Activated naive CD4-positive, alpha-beta T cell treated with anti-CD3 and anti-CD28 coated beads for 36 hours (primary cell): ENCODE data around the gene LRRC14B. TPM values are rescaled to one million over a fixed set of nuclear protein-coding genes. Genes with fewer than 3 reads are reported as not detected.
"Not testable (repeated sequence)": the region's sequence is repeated elsewhere in the genome, so short reads cannot be mapped to it uniquely, and the experiment has no call there.

ENCODE experiments used
- CTCF ChIA-PET: fragments of 350-600 bp; sonication (Branson Sonifier 250); formaldehyde crosslinking; loops from one replicate; lab custom pipeline; 2021; ENCODE audit warnings: antibody characterized with exemption; lab: Charles Lee
- DNase-seq: peaks from one replicate; pipeline ENCODE4 v3.0.0-alpha.2; 2020
- H3K27ac Mint-ChIP-seq: one replicate; pipeline ENCODE4 v1.8.0; 2021; ENCODE audit warnings: mild to moderate bottlenecking, mixed read lengths
- H3K27me3 Mint-ChIP-seq: one replicate; pipeline ENCODE4 v1.8.0; 2021; ENCODE audit warnings: low read depth, mixed read lengths
- H3K36me3 Mint-ChIP-seq: one replicate; pipeline ENCODE4 v1.8.0; 2021; ENCODE audit warnings: low read depth, mixed read lengths
- H3K4me1 Mint-ChIP-seq: one replicate; pipeline ENCODE4 v1.8.0; 2021; ENCODE audit warnings: low read depth, mixed read lengths
- H3K4me3 Mint-ChIP-seq: one replicate; pipeline ENCODE4 v1.8.0; 2021; ENCODE audit warnings: mild to moderate bottlenecking, moderate library complexity, mixed read lengths
- H3K9me3 Mint-ChIP-seq: one replicate; pipeline ENCODE4 v1.8.0; 2021; ENCODE audit warnings: mixed read lengths
- intact Hi-C: fragments of 100-400 bp; cut with micrococcal nuclease; formaldehyde crosslinking; loops from one replicate; pipeline ENCODE4 v1.15.1; 2023
- total RNA-seq, 2 experiments: library from RNA; stranded (reverse); gene quantifications; one replicate each; pipeline ENCODE4 v1.2.3, GENCODE V29; 2021

The LRRC14B gene
- total RNA-seq, 2 experiments from 2014 or later: not detected

DNA sequence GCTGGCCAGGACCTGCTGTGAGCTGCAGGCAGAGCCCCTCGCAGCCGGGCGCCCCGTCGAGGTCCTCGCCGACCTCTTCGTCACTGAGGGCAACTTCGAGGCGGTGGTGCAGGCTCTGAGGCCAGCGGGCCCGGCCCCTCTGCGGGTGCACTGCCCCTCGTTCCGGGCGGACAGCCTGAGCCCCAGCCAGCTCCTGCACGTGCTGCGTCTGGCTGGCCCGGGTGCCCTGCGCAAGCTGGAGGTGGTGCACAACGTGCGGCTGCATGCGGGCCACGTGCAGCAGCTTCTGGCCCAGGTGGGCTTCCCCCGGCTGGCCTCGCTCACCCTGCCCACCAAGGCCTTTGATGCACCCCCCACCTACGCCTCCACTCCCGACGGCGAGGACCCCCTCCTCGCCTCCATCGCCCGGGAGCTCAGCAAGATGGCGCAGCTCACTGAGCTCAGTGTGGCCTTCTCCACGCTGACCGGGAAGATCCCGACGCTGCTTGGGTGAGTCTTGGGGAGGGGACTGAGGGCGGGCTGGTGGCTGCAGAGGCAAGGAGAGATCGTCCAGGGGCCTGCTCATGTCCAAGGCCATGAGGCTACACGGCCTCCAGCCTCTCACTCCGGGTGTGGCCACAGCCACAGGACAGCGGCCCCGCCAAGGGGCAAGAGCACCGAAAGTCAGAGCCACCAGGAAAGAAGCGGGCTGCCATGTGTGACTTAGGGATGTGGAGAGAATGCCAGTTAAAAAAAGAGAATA is 825 bp downstream of the LRRC14B start:
- intact Hi-C loops: no loop called here
- CTCF ChIA-PET: no interaction called here
- no peak overlapping the region for H3K27ac Mint-ChIP-seq
- DNase-seq: no peak
- peaks cover 11% of the 10 kb centered on the region for H3K4me1 Mint-ChIP-seq
- H3K9me3 Mint-ChIP-seq: no peaks in the 10 kb centered on the region
- no peak overlapping the region for H3K4me3 Mint-ChIP-seq
- H3K27me3 Mint-ChIP-seq: peaks cover 4% of the 10 kb centered on the region
- H3K36me3 Mint-ChIP-seq: no peaks in the 10 kb centered on the region

DNA sequence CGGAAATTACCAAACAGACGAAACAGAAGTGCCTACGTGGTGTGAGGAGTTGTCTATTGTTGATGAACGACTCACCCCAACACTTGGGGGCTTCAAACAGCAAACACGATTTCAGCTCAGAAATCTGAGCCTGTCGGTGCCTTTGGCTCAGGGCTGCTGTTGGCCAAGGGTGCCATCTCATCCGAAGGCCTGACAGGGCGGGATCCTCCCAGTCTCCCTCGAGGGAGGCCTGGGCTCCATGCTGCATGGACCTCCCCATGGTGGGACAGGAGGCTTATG is 1.3 kb downstream of the LRRC14B start:
- no peaks in the 10 kb centered on the region for H3K9me3 Mint-ChIP-seq
- H3K4me1 Mint-ChIP-seq: peaks cover 11% of the 10 kb centered on the region
- H3K27me3 Mint-ChIP-seq: peaks cover 4% of the 10 kb centered on the region
- H3K27ac Mint-ChIP-seq: no peak overlapping the region
- CTCF ChIA-PET: no interaction called here
- no peaks in the 10 kb centered on the region for H3K36me3 Mint-ChIP-seq
- intact Hi-C loops: no loop called here
- no peak overlapping the region for H3K4me3 Mint-ChIP-seq
- no peak for DNase-seq

DNA sequence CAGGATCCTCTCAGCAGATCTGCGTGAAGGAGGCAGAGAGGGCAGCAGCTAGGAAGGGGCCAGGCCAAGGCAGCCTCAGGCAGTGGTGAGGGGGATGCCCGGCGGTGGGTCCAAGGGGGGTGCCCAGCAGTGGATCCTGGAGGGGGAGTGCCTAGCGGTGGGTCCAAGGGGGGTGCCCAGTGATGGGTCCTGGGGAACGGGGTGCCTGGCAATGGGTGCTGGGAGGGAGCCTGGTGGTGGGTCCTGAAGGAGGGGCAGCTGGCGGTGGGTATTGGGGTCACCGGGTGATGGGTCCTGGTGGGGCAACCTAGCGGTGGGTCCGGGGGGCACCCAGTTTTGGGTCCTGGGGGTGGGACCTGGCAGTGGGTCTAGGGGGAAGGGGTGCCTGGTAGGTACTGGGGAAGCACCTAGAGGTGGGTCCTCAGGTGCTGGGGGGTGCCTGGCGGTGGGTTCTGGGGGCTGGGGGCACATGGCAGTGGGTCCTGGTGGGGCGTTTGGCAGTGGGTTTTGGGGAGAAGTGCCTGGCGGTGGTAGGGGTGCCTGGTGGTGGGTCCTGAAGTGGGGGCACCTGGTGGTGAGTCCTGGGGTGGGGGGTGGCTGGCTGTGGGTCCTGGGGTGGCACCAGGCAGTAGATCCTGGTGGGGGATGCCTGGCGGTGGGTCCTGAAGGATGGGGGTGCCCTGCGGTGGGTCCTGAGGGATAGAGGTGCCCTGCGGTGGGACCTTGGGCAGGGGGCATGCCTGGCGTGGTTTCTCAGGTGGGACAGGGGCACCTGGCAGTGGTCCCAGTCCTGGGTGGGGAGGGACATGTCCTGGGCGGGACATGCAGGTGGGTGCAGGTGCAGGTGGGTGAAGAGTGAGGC is 1.9 kb downstream of the LRRC14B start:
- no peak for DNase-seq
- intact Hi-C loops: no loop called here
- Mint-ChIP-seq H3K4me3 (no peak overlapping the region), H3K4me1 (peaks cover 10% of the 10 kb centered on the region), H3K27ac (no peak overlapping the region), H3K36me3 (no peaks in the 10 kb centered on the region), H3K27me3 (peaks cover 4% of the 10 kb centered on the region), H3K9me3 (no peaks in the 10 kb centered on the region)
- CTCF ChIA-PET: no interaction called here

DNA sequence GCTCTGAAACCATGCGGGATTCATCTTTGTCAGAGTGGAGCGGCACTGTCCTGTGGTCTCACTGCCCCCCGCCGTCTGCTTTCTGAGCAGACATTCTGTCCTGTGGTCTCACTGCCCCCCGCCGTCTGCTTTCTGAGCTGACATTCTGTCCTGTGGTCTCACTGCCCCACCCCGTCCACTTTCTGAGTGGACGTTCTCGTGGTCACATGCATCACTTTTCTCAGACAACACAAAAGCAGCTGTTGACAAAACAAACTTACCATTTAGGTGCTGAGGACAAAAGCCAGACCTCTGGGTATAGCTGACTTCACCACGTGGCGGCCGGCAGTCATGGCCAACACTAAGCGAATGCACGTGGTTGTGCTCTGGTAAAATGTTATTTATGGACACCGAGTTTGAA is 2.8 kb downstream of the LRRC14B start:
- no peaks in the 10 kb centered on the region for H3K9me3 Mint-ChIP-seq
- no peak for DNase-seq
- no peaks in the 10 kb centered on the region for H3K36me3 Mint-ChIP-seq
- CTCF ChIA-PET: no interaction called here
- peaks cover 4% of the 10 kb centered on the region for H3K4me1 Mint-ChIP-seq
- intact Hi-C loops: no loop called here
- no peak overlapping the region for H3K27ac Mint-ChIP-seq
- H3K27me3 Mint-ChIP-seq: no peaks in the 10 kb centered on the region
- no peak overlapping the region for H3K4me3 Mint-ChIP-seq

DNA sequence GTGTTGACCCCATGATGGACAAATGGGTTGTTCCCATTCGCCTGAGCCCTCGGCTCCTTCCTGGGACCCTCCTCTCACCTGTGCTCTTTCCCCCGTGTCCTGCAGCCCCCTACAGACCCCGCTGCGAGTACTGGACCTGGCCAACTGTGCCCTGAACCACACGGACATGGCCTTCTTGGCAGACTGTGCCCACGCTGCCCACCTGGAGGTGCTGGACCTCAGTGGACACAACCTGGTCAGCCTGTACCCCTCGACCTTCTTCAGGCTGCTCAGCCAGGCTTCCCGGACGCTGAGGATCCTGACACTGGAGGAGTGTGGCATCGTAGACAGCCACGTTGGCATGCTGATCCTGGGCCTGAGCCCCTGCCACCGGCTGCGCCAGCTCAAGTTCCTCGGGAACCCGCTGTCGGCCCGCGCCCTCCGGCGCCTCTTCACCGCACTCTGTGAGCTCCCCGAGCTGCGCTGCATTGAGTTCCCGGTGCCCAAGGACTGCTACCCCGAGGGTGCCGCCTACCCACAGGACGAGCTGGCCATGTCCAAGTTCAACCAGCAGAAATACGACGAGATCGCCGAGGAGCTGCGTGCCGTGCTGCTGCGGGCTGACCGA is 3.4 kb downstream of the LRRC14B start:
- CTCF ChIA-PET: no interaction called here
- H3K4me3 Mint-ChIP-seq: no peak overlapping the region
- intact Hi-C loops: no loop called here
- no peaks in the 10 kb centered on the region for H3K27me3 Mint-ChIP-seq
- no peak for DNase-seq
- no peak overlapping the region for H3K27ac Mint-ChIP-seq
- H3K4me1 Mint-ChIP-seq: peaks cover 4% of the 10 kb centered on the region
- no peaks in the 10 kb centered on the region for H3K36me3 Mint-ChIP-seq
- no peaks in the 10 kb centered on the region for H3K9me3 Mint-ChIP-seq

DNA sequence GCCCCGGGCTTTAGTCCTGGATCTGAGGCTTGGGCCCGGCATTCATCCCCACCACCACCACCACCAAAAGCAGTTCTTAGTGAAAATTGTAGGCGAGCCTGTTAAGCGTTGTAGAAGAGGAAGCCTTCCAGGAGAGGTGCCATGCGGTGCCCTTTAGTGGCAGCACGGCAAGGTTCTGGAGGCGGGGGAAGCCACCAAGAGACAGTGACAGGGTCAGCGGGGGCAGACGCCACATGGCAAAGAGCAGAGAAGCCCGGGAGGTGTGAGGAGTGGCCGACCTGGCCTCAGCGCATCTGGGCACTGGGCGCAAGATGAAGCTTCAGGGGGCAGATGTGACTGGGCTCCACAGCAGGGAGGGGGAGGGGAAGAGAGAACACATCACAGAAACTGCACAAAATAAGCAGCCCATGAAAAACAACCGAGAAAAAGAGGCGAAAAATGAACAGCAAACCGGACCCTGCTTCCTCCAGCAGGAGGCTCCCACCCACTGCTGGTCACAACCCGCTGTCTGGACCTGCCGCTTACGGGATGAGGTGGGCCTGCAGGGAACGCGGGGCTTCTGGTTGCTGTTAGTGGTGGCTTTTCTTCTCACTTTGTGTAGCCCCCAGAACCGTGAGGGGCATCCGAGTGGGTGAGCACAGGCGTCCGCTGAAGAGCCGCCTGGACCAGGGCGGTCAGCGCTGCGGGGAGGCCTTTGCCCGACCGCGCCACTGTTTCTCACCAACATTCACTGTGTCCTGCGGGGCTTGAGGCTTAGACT is 4.3 kb downstream of the LRRC14B start:
- no peak overlapping the region for H3K4me3 Mint-ChIP-seq
- H3K27me3 Mint-ChIP-seq: no peaks in the 10 kb centered on the region
- H3K27ac Mint-ChIP-seq: no peak overlapping the region
- DNase-seq: no peak
- no peaks in the 10 kb centered on the region for H3K36me3 Mint-ChIP-seq
- no peaks in the 10 kb centered on the region for H3K4me1 Mint-ChIP-seq
- H3K9me3 Mint-ChIP-seq: no peaks in the 10 kb centered on the region
- intact Hi-C loops: no loop called here
- CTCF ChIA-PET: no interaction called here

DNA sequence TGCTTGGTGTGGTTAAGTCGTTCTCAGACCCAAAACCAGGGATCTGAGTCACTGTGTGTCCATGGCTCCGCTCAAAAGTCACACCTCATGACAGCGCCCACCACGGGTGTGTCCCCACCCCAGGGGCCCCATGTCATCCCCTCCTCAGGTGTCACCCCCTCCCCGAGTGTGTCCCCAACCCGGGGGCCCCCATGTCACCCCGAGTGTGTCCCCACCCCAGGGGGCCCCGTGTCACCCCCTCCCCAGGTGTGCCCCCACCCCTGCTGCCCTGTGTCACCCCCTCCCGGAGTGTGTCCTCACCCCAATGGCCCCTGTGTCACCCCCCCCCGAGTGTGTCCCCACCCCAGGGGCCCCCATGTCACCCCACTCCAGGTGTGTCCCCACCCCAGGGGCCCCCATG is 5.1 kb downstream of the LRRC14B start:
- intact Hi-C loops: no loop called here
- no peaks in the 10 kb centered on the region for H3K36me3 Mint-ChIP-seq
- no peaks in the 10 kb centered on the region for H3K27me3 Mint-ChIP-seq
- H3K27ac Mint-ChIP-seq: no peak overlapping the region
- no peaks in the 10 kb centered on the region for H3K4me1 Mint-ChIP-seq
- no peak overlapping the region for H3K4me3 Mint-ChIP-seq
- H3K9me3 Mint-ChIP-seq: no peaks in the 10 kb centered on the region
- no peak for DNase-seq
- CTCF ChIA-PET: no interaction called here

DNA sequence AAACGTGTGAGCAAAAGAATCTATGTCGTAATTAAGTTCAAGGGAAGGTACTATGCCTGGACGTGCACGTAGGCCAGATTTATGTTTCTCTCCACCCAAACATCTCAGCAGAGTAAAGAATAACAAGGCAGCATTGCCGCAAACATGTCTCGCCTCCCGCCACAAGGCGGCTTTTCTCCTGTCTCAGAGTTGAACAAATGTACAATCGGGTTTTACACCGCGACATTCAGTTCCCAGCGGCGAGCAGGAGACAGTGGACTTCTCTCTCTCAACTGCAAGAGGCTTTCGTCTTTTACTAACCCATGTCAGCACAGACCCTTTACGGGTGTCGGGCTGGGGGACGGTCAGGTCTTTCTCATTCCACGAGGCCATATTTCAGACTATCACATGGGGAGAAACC is 5.7 kb downstream of the LRRC14B start:
- H3K27me3 Mint-ChIP-seq, DNase-seq, H3K4me1 Mint-ChIP-seq, H3K36me3 Mint-ChIP-seq, H3K27ac Mint-ChIP-seq, H3K9me3 Mint-ChIP-seq, H3K4me3 Mint-ChIP-seq, CTCF ChIA-PET, intact Hi-C loops: not testable (repeated sequence)

DNA sequence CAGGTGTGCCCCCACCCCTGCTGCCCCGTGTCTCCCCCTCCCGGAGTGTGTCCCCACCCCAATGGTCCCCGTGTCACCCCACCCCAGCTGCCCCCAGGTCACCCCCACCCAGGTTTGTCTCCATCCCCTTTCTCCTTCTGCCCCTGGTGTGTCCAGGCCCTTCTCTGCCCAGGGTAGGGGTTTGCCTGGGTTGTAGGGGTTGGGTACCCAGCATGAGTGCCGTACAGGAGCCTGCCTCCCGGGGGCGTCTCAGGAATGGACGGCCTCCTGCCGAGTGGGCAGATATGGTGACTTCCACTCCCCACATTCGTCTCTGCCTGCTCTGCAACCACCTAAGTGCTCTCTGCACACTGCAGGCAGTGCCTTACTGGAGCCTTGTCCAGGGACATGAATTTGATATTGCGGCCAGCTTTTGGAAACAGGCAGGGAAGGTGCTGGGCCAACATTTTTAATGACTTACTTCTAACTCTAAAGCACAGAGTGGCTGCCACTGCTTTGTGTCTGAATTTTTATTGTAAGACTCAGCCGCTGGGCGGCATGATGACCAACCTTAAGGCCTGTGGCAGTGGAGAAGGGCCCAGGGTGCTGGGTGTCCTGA is 6.7 kb downstream of the LRRC14B start:
- H3K27ac Mint-ChIP-seq: no peak overlapping the region
- H3K27me3 Mint-ChIP-seq: no peaks in the 10 kb centered on the region
- no peak for DNase-seq

DNA sequence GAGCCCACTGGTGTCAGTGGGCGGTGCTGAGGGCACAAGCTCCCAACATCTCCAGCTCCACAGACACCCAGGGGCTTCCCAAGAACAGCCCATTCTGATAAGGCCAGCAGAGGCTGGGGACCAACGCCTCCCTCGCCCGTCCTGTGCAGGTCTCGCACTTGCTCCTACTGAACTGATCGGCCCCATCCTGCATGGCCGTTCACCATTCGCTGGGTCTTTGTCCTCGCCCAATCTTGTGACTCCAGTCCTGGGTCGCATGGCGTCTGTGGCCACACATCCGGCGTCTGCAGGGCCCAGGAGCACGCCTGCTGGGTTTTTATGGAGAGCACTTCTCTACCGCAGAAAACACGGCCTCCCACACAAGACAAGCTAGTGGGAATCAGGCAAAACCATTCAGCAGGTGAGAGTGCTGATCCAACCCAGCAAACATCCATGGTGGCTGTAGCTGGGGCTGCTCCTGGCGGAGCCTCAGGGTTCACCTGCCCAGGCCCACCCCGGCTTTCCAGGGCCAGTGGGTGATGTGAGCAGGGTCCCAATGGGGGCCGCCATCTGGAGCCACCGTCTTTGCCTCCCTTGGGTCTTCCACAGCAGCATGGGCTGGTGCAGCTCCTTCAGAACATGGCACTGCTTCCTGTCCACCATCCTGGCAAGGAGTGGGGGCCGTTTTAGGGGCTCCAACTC is 7.4 kb downstream of the LRRC14B start:
- Mint-ChIP-seq H3K9me3 (no peaks in the 10 kb centered on the region), H3K36me3 (peaks cover 3% of the 10 kb centered on the region), H3K27ac (no peak overlapping the region), H3K4me3 (no peak overlapping the region), H3K27me3 (no peaks in the 10 kb centered on the region), H3K4me1 (no peaks in the 10 kb centered on the region)
- intact Hi-C loops: no loop called here
- CTCF ChIA-PET: no interaction called here
- DNase-seq: no peak

More for the DNA sequence above, 6.7 kb downstream of the LRRC14B start:
- CTCF ChIA-PET: no interaction called here
- no peak overlapping the region for H3K4me3 Mint-ChIP-seq
- H3K4me1 Mint-ChIP-seq: no peaks in the 10 kb centered on the region
- H3K9me3 Mint-ChIP-seq: no peaks in the 10 kb centered on the region
- intact Hi-C loops: no loop called here
- H3K36me3 Mint-ChIP-seq: peaks cover 2% of the 10 kb centered on the region

DNA sequence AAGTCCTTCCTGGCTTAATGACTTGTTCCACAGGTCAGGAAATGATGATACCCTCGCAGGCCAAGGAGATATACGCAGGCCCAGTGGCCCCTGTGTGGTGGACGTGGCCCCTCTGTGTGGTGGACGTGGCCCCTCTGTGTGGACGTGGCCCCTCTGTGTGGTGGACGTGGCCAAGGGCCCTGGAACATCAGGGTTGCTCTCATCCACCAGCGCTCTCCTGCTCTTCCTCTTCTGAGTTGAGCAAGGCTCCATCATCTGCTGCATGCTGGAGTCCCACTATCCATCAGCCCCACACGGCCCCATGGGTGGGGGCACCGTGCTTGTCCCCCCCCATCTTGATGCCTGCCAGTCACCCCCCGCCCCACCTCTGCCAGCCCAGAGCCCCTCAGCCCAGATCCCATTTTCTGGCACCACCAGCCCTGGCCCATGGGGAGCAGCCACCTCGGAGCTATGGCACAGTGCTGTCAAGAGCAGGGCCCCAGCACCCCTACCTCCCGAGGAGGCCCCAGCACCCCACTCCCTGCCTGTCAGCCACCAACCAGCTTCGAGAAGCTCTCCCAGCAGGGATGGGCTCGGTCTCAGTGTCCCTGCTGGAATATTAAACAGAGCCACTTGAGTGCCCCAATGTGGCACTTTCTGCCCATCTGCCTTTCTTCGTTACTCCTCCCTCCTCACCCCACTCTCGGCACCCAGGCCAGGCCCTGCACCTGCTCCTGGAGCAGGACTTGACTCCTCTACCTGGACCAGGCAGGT is 8.1 kb downstream of the LRRC14B start:
- no peaks in the 10 kb centered on the region for H3K27me3 Mint-ChIP-seq
- intact Hi-C loops: no loop called here
- no peak overlapping the region for H3K4me3 Mint-ChIP-seq
- no peak overlapping the region for H3K27ac Mint-ChIP-seq
- no peak for DNase-seq
- no peaks in the 10 kb centered on the region for H3K4me1 Mint-ChIP-seq
- H3K9me3 Mint-ChIP-seq: no peaks in the 10 kb centered on the region
- CTCF ChIA-PET: no interaction called here
- H3K36me3 Mint-ChIP-seq: peaks cover 6% of the 10 kb centered on the region
